Stimulated activated naive B cell treated with anti-CD40 and anti-IgM and Interleukin-4, amounts not matched to agents 10 μg/mL and 1 μg/mL and 100 μg/mL, for 72 hours (primary cell): ENCODE results near the gene RHEBL1.
A peak's percentile ranks its signal among the peaks of the same experiment; 100 is the strongest.
"Not testable (repeated sequence)": the region's sequence is repeated elsewhere in the genome, so short reads cannot be mapped to it uniquely, and the experiment has no call there.

Experiments used
- ATAC-seq, 2 donors: fragments of 150-1000 bp; cut with Tn5 transposase; replicated peaks; 2 replicates each; pipeline ENCODE4 v1.10.0; 2021; ENCODE audit warnings: moderate library complexity in 1 of 2
- DNase-seq: peaks from one replicate; pipeline ENCODE4 v3.0.0; 2021
- H3K27ac Mint-ChIP-seq: one replicate; pipeline ENCODE4 v1.8.0; 2022; ENCODE audit warnings: mild to moderate bottlenecking, mixed read lengths
- H3K27me3 Mint-ChIP-seq, 2 donors: one replicate each; pipeline ENCODE4 v1.8.0; 2022; ENCODE audit warnings: mixed read lengths in 2 of 2
- H3K36me3 Mint-ChIP-seq, 2 donors: one replicate each; pipeline ENCODE4 v1.8.0; 2022; ENCODE audit warnings: mixed read lengths in 2 of 2, mild to moderate bottlenecking in 1 of 2
- H3K4me1 Mint-ChIP-seq, 2 donors: one replicate each; pipeline ENCODE4 v1.8.0; 2022; ENCODE audit warnings: mixed read lengths in 2 of 2, mild to moderate bottlenecking in 1 of 2
- H3K4me3 Mint-ChIP-seq, 2 donors: one replicate each; pipeline ENCODE4 v1.8.0; 2022; ENCODE audit warnings: mild to moderate bottlenecking in 2 of 2, mixed read lengths in 2 of 2, moderate library complexity in 1 of 2
- H3K9me3 Mint-ChIP-seq, 2 donors: one replicate each; pipeline ENCODE4 v1.8.0; 2022; ENCODE audit warnings: mixed read lengths in 2 of 2, mild to moderate bottlenecking in 1 of 2

Gene RHEBL1

DNA sequence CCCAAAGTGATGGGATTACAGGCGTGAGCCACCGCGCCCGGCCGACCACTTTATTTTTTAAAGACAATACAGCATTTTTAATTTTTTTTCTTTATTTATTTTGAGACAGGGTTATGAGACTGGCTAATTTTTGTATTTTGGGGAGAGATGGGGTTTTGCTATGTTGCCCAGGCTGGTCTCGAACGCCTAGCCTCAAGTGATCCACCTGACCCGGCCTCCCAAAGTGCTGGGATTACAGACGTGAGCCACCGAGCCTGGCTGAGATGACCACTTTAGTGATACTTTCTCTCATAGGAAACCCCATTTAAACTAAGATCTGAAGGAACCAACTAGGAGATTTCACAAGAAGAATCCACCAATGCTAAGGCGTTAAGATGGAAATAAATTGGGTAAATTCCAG, 1.2 kb upstream of the RHEBL1 start:
- Mint-ChIP-seq H3K36me3 (peaks cover 0 to 2% of the 10 kb centered on the region in 2 donors), H3K9me3 (no peaks in the 10 kb centered on the region), H3K4me3 (no peak overlapping the region), H3K4me1 (peaks cover 17 to 18% of the 10 kb centered on the region in 2 donors), H3K27me3 (no peaks in the 10 kb centered on the region), H3K27ac (no peak overlapping the region)
- ATAC-seq (no peak), DNase-seq (no peak)

DNA sequence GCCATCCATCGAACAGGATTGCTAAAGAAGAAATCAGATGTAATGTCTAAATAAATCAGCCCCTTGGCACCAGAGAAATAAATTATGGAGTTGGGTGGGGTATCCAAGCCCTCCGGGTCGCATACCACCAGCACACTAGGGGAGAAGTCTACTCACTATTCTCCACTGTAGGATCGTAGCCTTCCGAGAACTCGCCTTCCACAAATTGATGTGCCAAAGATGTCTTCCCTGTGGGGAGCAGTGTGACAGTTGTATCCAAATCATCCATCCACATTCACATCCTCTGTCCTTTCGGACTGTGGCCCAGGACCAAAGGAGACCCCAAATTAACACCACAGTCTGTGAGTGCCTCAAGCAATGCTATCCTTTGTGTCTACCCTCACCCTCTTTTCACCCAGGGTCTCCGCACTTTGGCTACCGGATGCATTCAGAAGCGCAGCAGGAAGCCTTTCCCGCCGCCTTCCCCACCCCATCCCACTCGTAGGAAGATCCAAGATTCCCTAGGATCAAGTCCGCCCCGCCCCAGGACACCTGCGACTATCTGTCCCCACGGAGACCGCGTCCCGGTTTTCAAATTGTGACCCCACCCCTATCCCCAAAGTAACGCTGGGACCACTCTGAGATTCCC, 786 bp downstream of the RHEBL1 start:
- Mint-ChIP-seq H3K36me3 (peaks cover 7% of the 10 kb centered on the region in 2 donors), H3K27ac (peak overlapping the region; percentile 90), H3K4me3 (peak overlapping the region; percentile 90 to 93), H3K4me1 (peaks cover 19 to 21% of the 10 kb centered on the region in 2 donors), H3K9me3 (no peaks in the 10 kb centered on the region), H3K27me3 (no peaks in the 10 kb centered on the region)
- DNase-seq (no peak), ATAC-seq (no peak)

DNA sequence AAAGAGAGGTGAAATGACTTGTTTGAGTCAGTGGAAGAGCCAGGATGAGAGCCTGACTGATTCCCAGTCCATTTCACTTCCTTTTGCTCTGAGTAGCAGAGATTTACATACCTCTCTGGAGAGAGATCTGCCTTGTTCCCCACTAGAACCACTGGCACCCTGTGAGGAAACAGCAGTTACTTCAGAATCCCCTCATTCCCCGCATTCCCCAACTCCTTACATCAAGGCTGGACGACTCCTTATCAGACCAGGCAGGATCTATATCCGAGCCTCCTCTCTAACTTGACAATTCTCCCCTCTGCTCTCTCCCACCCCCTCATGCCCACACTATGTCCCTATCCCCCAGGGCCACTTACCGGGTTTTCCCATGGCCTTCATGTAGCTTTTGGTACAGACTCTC, 3.7 kb downstream of the RHEBL1 start:
- ATAC-seq (no peak), DNase-seq (no peak)
- no peaks in the 10 kb centered on the region for H3K9me3 Mint-ChIP-seq
- H3K27me3 Mint-ChIP-seq: no peaks in the 10 kb centered on the region
- peaks cover 21 to 31% of the 10 kb centered on the region in 2 donors for H3K4me1 Mint-ChIP-seq
- no peak overlapping the region for H3K27ac Mint-ChIP-seq
- H3K36me3 Mint-ChIP-seq: peaks cover 8 to 9% of the 10 kb centered on the region in 2 donors
- no peak overlapping the region for H3K4me3 Mint-ChIP-seq

DNA sequence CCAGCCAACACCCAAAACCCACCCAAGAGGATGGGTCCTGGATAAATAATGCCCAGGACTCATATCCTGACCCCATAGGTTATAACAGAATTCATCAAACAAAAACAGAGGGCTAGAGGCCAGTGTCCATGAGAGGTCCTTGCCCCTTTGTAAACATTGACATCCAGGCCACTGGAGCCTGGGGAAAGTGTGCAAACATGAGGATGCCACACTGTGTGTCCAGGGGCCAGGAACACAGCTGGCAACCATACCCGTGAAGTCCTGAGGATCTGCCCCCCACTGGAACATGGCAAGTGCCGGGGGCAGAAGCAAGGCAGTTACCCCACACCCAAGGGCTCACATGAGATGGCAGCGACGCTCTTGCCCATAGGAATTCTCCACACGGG, 5.0 kb downstream of the RHEBL1 start:
- ATAC-seq (no peak), DNase-seq (no peak)
- H3K4me1 Mint-ChIP-seq: peaks cover 19 to 27% of the 10 kb centered on the region in 2 donors
- no peak overlapping the region for H3K4me3 Mint-ChIP-seq
- peaks cover 8 to 9% of the 10 kb centered on the region in 2 donors for H3K36me3 Mint-ChIP-seq
- H3K9me3 Mint-ChIP-seq: no peaks in the 10 kb centered on the region
- H3K27ac Mint-ChIP-seq: no peak overlapping the region
- H3K27me3 Mint-ChIP-seq: no peaks in the 10 kb centered on the region

DNA sequence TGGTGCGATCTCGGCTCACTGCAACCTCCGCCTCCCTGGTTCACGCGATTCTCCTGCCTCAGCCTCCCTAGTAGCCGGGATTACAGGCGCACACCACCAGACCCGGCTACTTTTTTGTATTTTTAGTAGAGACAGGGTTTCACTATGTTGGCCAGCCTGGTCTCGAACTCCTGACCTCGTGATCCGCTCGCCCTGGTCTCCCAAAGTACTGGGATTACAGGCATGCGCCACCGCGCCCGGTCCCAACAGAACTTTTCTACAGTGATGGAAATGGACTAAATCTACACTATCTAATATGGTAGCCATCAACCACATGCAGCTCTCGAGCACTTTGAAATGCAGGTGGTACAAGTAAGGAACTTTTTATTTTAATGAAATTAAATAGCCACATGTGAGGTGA, 7.9 kb downstream of the RHEBL1 start:
- H3K27ac Mint-ChIP-seq, DNase-seq, H3K27me3 Mint-ChIP-seq, H3K9me3 Mint-ChIP-seq, ATAC-seq: not testable (repeated sequence)
- Mint-ChIP-seq H3K36me3 (peaks cover 6 to 16% of the 10 kb centered on the region in 2 donors), H3K4me1 (peaks cover 26 to 42% of the 10 kb centered on the region in 2 donors), H3K4me3 (peak overlapping the region in 1 of 2 donors; percentile 97)

DNA sequence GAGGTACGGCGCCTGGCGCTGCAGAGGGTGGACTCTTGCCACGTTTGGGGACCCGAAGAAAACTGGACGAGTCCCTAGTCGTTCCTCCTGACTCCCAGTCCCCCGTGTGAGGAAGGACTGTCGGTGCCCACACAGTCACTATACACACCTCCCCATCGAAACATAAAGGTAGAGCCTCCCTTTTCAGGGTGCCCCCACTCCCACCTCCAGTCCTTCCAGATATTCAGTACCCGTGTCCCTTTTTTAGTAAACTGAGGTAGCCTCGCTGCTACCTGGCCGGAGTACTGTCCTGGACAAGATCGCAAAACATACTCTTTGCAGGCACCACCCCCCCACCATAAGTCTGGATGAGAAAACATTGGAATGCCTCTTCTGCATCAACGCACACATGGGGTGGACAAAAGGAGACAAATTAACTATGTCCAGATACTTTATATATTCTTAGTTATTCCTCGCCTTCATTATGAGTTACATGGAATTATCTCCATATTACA, 8.6 kb downstream of the RHEBL1 start:
- Mint-ChIP-seq H3K4me1 (peaks cover 33 to 49% of the 10 kb centered on the region in 2 donors), H3K27me3 (no peaks in the 10 kb centered on the region), H3K4me3 (peak overlapping the region; percentile 94 to 97), H3K9me3 (no peaks in the 10 kb centered on the region), H3K36me3 (peaks cover 6 to 16% of the 10 kb centered on the region in 2 donors), H3K27ac (peak overlapping the region; percentile 98)
- ATAC-seq: peak; percentile 3 to 8
- no peak for DNase-seq

DNA sequence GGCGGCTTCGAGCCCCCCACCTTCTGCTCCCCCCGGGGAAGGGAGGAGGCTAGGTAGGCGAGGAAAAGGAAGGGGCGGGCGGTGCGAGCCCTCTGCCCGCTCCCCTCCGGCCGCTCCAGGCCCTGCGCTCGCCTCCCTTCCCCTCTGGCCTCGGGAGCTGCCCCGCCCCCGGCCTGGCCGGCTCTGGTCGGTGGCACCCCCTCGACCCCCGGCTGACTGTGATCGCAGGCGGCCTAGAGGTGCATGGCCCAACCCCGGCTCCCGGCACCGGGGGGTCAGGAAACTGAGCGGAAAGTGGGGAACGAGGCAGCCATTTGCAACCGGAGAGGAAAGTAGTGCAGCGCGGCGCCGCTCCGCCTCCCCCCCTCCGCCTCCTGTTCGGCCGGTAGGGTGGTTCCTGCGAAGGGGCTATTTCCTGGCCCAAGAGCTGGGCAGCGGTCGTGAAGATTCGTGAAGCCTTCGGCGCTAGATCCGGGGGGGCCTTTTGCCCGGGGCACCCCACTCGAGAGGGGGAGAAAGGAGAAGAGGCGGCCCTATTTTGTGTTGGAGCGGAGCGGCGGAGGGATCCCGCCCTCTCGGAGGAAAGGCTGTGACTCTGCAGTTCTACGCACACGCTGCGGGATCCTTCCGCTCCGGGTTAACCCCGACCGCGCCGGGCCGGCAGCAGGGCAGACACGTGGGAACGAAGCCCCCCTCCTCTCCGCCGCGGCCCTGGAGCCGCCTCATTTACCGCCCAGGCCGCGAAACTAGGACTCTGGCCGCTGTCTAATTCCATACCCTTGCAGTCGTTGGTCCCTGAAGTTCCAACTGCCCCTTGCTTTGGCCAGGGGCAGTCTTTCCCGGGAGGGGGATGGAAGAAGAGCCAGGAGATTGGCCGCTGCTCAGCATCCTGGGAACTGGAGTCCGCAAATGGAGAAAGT, 9.3 kb downstream of the RHEBL1 start, which contains the start of gene KMT2D:
KMT2D (minus strand) TSS at position 558 of the 920 bp plus-strand sequence. CDS start 5,470 bp downstream, outside the sequence.
- Mint-ChIP-seq H3K9me3 (no peaks in the 10 kb centered on the region), H3K4me1 (peaks cover 40 to 56% of the 10 kb centered on the region in 2 donors), H3K27ac (peak within 1 kb of the TSS; percentile 98), H3K36me3 (peaks cover 10 to 21% of the 10 kb centered on the region in 2 donors), H3K27me3 (no peaks in the 10 kb centered on the region), H3K4me3 (peak within 1 kb of the TSS; percentile 94 to 97)
- DNase-seq (peak; percentile 88), ATAC-seq (peak; percentile 75 to 83)

DNA sequence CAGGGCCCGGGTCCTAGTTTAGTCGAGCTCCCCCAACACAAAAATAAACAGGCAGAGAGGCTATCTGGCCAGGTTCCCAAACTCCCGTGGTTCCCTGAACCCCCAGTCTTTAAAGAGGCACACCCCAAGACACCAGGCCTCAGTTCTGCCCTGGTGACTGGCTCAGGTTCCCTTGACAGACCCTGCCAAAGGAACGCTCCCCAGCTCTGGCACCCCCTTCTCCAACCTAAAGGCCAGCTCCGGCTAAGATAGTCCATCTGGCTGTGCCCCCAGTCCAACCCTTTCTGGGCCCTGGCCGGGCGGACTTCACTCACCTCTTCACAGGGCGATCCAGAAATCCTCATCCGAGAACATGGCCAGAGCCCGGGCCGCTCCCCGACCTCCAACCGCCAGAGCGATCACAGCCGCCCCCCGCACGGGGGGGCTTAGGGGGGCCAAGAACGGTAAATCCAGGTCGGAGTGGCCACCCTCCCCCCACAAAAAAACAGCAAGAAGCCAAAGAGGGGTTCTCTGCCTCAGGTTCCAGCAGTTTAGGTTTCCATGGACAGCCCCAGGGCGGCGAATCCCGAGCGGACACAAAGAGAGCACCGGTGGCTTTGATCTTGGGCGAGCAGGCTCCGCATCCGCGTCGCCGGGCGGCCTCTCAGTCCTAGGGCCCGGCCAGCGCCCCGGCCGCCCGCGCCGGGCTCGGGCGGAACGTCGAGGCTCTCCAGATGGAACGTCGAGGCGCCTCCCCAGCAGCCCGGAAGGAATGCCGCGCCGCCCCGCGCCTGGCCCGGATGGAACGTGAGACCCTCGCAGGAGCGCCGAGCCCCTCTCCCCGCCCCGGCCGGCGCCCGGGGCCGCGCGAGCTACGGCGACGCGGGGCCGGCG, 10.2 kb downstream of the RHEBL1 start:
- DNase-seq: no peak
- Mint-ChIP-seq H3K27ac (peak overlapping the region; percentile 96), H3K36me3 (peaks cover 14 to 24% of the 10 kb centered on the region in 2 donors)

DNA sequence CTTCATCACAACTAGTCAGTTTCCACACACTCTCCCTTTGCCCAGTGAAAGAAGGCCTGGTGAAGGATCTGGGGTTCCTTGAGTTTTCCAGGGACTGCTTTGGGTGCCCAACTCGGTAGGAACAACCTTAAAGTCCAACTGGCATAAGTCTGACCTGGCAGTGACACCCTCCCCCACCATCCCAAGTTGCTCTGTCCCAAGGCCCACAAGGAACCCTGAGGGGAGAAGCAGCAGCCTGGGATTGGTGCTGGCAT, 10.8 kb downstream of the RHEBL1 start:
- no peak for ATAC-seq
- peak overlapping the region; percentile 96 for H3K27ac Mint-ChIP-seq
- DNase-seq: no peak
- no peaks in the 10 kb centered on the region for H3K27me3 Mint-ChIP-seq
- peak overlapping the region; percentile 93 to 97 for H3K4me3 Mint-ChIP-seq
- H3K36me3 Mint-ChIP-seq: peaks cover 17 to 26% of the 10 kb centered on the region in 2 donors
- no peaks in the 10 kb centered on the region for H3K9me3 Mint-ChIP-seq
- H3K4me1 Mint-ChIP-seq: peaks cover 43 to 66% of the 10 kb centered on the region in 2 donors

More for the DNA sequence above, 10.2 kb downstream of the RHEBL1 start:
- ATAC-seq: peak; percentile 15 to 17
- no peaks in the 10 kb centered on the region for H3K27me3 Mint-ChIP-seq
- H3K9me3 Mint-ChIP-seq: no peaks in the 10 kb centered on the region
- peaks cover 45 to 66% of the 10 kb centered on the region in 2 donors for H3K4me1 Mint-ChIP-seq
- H3K4me3 Mint-ChIP-seq: peak overlapping the region; percentile 93 to 97

DNA sequence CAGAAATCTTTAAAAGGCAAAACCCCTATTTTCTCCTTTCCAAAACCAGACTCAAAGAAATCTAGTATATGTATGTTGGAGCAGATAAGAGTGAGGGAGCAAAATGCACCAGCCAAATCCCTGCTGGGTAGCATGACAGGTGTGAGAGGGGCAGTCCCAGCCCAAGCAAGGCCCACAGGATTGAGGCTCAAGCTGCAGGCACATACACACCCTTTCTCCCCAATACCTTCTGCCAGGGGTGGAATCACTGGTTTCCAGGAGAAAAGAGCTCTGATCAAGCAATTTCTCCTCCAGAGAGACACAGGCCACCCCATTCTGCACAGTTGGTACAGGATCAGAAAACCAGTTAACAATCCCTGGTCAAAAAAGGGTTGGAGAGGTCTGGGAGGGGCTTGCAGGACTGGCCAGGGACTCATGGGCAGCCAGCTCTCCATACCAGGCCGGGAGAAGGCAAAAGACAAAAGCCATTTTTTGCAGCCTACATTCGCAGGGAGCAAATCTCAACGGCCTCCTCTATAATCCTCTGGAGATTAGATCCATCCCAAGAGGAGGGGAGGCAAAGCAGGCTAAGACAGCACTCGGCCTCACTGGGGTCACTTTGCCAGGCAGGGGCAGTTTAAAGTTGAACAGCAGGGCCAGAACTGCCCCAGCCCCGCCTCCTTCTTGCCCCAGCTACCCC, 11.3 kb downstream of the RHEBL1 start:
- DNase-seq (no peak), ATAC-seq (no peak)
- H3K4me1 Mint-ChIP-seq: peaks cover 41 to 62% of the 10 kb centered on the region in 2 donors
- H3K36me3 Mint-ChIP-seq: peaks cover 18 to 26% of the 10 kb centered on the region in 2 donors
- H3K4me3 Mint-ChIP-seq: peak overlapping the region; percentile 93 to 97
- H3K9me3 Mint-ChIP-seq: no peaks in the 10 kb centered on the region
- H3K27me3 Mint-ChIP-seq: no peaks in the 10 kb centered on the region
- peak overlapping the region; percentile 96 for H3K27ac Mint-ChIP-seq

DNA sequence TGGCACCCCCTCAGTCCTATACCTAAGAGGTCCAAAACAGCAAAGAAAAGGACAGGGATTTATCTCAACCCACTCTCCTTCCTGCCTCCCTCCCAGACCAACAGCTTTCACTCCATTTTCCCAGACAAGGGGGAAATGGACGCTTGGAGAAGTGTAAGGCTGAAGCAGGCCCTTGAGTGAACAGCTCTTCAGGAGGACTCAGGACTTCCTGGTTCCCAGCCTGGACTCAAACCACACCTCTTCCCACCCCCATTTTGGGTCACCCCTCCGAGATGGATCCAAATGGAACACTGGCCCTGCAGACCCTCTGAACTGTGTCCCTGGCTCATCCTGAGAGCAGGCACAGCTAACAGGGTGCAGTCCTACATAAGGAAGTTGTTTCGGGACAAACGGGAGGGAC, 11.9 kb downstream of the RHEBL1 start:
- peaks cover 44 to 60% of the 10 kb centered on the region in 2 donors for H3K4me1 Mint-ChIP-seq
- H3K4me3 Mint-ChIP-seq: peak overlapping the region; percentile 93 to 97

DNA sequence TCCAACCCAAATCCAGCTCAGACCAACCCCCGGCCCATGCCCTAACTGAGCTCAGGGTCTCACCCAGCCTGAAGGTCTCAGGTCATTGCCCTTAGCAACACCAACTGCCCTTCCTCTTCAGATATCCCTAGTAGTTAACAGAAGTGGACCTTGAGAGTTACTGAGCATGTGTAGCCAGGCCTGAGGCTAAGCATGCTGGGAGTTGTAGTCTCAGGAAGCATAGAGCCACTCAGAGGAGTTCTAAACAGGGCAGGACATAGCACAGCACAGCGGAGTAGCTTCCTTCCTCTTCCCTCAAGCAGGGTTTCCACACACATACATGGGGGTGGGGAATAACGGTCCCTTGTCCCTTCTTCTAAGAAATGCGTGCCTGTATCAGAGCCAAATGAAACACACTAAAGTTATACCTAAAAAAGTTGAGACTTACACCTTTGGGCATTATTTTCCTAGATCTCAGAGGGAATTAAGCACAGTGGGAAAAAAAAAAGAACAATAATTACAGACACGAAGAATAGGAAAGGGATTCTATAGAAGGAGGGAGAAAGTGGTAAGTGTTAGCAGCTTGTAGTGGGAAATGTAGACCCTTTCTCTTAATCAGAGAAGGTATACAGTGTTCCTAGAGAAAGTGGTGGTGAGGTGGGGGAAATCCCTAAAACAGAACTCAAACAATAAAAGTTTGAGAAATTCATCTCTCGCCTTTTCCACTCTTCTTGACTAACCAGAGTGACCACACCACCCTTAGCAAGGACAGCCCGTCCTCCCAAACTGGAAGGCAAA, 13.6 kb downstream of the RHEBL1 start:
- peaks cover 47 to 69% of the 10 kb centered on the region in 2 donors for H3K4me1 Mint-ChIP-seq

More for the DNA sequence above, 11.9 kb downstream of the RHEBL1 start:
- DNase-seq: no peak
- H3K36me3 Mint-ChIP-seq: peaks cover 19 to 30% of the 10 kb centered on the region in 2 donors
- no peaks in the 10 kb centered on the region for H3K9me3 Mint-ChIP-seq
- H3K27me3 Mint-ChIP-seq: no peaks in the 10 kb centered on the region
- H3K27ac Mint-ChIP-seq: peak overlapping the region; percentile 47
- ATAC-seq: no peak

DNA sequence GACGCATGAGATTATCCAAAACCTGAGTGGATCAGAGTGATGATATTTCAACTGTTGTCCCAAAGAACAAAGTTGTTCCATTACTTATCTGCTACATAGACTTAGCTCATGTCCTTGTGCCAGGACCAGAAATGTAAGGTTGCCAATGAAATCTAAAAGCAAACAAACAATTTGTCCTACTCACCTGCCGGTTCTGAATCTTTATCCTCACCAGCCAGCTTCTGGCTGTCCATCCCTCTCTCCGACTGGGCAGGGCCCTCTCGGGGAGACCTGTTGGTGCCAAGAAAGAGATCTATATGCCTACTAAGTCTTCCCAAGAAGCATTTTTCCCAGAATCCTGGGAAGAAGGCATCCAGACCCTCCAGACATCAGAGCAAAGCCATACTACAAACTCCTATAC, 14.7 kb downstream of the RHEBL1 start:
- Mint-ChIP-seq H3K4me3 (peak overlapping the region in 1 of 2 donors; percentile 97), H3K4me1 (peaks cover 50 to 72% of the 10 kb centered on the region in 2 donors), H3K27ac (no peak overlapping the region), H3K9me3 (no peaks in the 10 kb centered on the region), H3K27me3 (no peaks in the 10 kb centered on the region), H3K36me3 (peaks cover 44 to 55% of the 10 kb centered on the region in 2 donors)
- DNase-seq (no peak), ATAC-seq (no peak)

More for the DNA sequence above, 13.6 kb downstream of the RHEBL1 start:
- ATAC-seq: peak; percentile 79 to 84
- peak; percentile 43 for DNase-seq
- H3K27ac Mint-ChIP-seq: peak overlapping the region; percentile 63
- peaks cover 35 to 46% of the 10 kb centered on the region in 2 donors for H3K36me3 Mint-ChIP-seq
- no peaks in the 10 kb centered on the region for H3K27me3 Mint-ChIP-seq
- peak overlapping the region; percentile 93 to 97 for H3K4me3 Mint-ChIP-seq
- no peaks in the 10 kb centered on the region for H3K9me3 Mint-ChIP-seq
